IPS DF 4.7 (cell line): ENCODE results near the gene BRD4.

Source experiments
- DNase-seq: peaks from one replicate; pipeline ENCODE4 v3.0.0-alpha.2; 2013; ENCODE audit warnings: low spot score; ENCODE audit errors: extremely low read depth

Gene BRD4

DNA sequence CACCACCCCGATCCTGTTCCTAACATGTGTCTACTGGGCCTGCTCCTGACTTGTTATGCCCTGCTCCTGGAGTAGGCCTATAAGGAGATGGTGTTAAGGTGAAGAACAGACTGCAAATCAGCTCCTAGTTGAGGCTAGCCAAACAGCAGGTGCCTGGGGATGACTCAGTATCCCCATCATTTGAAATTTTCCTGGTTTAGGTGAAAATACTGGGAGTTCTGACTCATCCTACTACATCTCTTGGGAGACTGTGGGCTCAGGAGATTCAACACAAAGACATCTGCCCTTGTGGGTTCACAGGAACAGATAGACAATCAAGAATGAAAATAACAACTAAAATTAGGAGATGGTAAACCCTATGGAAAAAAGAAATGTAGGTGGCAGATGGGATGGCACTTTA is 41.2 kb downstream of the BRD4 start:
- no peak for DNase-seq

GRCh38 chr19:15290166-15290565 is 42.2 kb downstream of the BRD4 start:
- DNase-seq = no peak

DNA sequence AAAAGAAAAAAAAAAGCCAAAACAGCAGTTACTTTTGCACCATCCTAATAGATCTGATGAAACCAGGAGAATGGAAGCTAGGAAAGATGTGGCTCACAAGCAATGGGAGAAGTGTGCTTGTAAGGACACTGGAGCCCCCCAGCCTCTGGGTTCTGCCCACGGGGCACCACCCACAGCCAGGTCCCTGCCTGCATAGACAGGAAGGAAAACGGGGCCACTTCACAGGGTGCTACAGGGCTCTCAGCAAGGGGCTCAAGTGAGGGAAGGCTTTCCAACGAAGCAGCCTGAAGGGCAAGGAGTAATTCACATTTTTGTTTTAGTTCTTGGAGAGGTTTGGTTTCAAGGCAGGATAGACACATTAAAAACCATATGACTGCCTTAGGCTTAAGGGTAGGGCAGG is 42.7 kb downstream of the BRD4 start:
- DNase-seq = no peak

- DNase-seq = no peak
Observed at GRCh38 chr19:15288146-15288963, 44.0 kb downstream of the BRD4 start.

DNA sequence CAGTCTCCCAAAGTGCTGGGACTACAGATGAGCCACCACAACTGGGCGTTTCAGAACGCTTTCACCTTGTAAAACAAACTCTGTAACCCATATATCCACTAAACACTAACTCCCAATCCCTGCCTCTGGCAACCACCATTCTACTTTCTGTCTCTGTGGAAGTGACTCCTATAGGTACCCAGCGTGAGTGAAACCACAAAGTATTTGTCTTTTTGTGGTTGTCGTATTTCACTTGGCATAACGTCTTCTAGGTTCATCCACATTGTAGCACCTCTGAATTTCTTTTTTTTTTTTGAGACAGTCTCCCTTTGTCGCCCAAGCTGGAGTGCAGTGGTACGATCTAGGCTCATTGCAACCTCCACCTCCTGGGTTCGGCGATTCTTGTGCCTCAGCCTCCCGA is 44.8 kb downstream of the BRD4 start:
- no peak for DNase-seq

DNA sequence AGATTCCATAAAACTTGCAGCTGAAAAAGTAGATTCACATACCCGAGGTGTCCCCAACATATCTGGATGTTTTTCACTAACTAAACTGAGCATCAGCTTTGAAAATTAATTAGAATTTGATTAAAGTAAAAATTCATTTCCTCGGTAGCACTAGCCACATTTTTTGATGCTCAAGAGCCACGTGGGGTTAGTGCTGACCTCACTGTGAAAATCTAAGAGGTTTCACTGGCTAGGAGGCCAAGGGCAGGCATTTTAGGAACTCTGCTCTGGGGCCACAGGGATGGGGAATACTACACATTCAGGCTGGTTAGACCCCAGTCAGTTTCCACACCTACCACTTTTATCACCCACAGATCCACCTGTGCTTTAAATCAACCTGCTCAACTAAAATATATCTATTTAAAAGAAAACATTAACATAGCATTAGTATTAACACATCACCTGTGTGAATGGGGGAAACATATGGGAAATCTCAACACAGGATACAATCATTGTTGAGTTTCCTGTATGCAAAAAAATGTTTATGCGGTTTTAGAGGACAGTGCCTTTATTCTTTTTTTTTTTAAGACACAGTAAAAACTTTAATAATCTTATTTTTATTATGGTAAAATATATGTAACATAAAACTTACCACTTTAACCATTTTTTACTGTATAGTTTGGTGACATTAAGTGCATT is 45.5 kb downstream of the BRD4 start:
- no peak for DNase-seq

DNA sequence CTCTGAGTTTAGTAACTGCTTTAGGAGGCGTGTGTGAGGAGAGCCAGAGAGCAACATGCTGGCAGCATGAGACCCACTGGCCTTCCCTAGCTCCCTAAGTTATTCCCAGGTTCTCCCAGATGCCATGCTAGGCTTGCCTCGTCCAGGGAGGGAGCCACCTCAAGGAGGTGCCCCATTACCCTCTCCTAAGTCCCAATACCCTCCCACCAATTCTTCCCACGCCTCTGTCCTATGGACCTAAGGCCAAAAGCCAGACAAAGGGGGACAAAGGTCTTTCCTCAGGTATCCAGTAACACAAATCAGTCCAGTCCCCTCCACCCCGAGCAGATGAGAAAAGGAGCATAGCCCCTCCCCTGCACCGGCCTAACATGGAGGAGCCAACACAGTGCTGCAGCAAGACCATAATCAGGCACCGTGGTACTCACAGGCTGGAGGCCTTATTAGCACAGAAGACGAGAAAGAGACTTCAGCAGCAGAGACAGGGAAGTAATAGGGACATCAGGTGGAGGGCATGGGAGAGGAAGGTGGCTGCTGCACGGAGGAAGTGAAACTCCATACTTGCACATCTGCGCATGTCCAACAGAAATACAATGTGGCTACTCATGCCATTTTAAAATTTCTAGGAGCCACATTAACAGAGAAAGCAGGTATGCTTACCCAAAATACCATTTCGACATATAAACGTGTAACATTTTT is 46.3 kb downstream of the BRD4 start:
- DNase-seq = no peak

DNA sequence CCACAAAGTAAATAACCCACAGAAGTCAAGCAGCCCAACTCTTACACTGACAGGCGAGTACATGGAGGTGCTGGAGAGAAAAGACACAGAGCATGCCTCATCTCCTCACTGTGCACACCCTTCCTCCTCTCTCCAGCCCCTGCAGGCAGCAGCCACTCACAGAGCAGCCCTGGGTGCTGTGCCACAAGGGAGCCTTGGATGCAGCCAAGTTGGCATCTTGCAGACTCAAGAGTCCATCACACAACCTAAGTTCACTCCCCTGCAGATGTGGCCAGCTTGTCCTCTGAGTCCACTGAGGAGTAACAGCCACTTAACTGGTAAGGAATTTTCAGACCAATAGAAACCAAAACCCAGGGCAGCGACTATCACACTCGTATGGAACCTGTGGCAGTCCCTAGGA is 47.4 kb downstream of the BRD4 start:
- DNase-seq = no peak

DNA sequence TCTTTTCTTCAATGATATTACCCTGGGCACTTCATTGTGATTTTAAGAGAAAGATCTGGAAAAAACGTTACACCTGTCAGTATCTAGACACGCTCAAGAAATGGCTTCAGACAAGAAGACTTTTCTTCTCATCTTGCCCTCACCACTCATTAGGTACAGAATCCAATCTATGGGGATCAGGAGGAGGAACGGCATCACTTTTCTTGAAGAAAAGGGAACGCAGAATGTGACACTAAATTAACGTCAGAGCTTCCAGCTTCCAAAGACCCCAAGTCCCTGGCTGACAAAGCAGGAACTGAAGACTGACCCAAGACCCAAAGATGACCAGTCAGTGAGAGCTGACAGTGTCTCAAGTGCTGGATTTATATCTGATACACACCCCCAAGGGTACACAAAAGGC is 48.2 kb downstream of the BRD4 start:
- DNase-seq = no peak

DNA sequence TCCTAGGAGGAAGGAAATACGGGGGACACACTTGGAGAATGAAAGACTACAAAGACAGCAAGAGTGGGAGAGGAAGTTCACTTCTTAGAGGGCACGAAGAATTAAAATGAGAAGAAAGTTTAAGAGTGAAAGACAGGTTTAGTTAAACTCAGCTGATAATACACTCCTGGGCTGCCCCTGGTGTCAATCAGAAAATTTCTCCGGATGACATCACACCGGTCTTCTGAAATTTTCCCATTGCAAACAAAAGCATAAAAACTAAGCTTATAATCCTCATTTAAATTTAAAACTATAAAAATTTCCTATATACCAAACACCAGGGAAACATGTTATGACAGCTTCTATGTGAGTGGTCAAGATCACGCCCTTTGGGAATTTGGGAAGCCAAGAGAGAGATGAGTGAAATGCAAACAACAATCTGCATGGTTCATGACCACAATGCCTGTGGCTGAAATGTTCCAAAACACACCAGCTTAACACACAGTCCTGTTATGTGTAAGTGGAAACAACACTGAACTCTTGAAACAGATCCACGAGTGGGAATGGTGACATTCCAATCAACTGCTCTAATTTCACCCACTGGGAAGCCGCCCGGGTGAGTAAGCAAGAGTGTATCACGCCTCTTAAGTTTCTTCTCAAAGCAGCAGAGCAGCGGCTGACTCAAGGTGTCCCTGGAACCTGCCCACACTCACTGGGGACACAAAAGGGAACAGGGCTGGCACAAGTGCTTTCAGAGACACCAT is 49.0 kb downstream of the BRD4 start:
- DNase-seq = no peak

- no peak for DNase-seq
Observed at GRCh38 chr19:15282311-15282705, 50.0 kb downstream of the BRD4 start.

DNA sequence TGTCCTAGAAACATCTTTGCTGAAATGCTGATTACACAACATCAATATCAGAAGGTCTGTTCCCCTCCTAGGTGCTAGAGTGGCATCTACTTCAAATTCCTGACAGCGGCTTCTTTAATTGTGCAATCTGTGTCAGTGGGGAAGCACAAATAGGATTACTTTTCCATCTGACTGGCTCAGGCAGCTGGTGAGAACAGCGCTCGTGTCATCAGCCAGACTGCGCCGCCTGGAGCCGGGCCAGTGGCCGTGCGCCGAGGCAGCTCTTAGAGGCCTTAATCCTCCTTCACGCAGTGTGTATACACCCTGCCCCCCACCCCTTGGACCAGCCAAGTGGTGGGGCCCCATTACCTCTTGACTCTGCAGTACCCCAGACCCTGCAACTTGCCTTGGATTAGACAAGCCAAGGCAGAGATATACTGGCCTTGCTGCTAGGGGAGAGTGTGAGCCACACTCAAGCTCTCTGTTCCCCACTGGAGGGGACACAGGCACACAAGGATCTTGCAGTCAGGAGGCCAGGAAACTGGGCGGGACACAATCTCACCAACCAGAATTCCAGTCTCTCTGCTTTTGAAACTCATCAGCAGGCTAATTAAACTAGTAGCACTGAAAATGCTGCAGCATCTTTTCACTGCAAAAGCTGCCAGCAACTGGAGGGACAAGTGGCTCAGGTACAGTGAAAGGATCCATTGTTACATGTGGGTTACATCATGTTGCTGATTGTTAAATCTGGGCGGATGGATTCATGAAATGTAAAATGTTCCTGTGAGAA is 51.2 kb downstream of the BRD4 start:
- no peak for DNase-seq

DNA sequence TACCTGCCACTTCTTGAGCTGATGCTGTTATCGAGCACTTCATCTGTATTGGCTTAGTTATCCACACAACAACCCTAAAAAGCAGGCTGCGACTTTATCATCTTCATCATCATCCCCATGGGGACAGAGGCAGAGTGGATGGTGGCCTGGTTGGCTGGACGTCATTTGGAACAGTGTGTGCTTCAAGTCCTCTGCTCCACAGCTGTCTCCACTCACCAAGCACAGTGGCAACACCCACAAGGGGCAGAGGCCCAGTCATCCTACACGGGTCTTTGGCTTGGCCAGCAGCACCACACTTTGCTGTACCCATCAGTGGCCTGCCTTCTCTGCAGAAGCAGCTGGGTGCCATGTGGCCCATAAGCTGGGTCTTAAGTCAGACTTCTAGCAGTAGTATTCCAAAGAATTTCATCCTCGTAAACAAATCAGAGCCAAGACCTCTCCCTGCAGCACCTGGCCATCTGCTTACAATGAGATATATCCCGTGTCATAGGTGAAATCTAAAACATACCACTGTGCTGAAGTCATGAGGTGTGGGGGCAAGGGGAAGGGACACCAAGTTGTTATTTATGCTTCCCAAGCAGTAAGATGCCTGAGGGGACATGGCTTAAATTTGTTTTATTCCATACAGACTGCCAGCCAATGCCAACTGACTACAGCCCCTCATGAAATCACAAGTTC is 52.2 kb downstream of the BRD4 start:
- DNase-seq = no peak

GRCh38 chr19:15279326-15279904 is 52.9 kb downstream of the BRD4 start:
- no peak for DNase-seq

DNA sequence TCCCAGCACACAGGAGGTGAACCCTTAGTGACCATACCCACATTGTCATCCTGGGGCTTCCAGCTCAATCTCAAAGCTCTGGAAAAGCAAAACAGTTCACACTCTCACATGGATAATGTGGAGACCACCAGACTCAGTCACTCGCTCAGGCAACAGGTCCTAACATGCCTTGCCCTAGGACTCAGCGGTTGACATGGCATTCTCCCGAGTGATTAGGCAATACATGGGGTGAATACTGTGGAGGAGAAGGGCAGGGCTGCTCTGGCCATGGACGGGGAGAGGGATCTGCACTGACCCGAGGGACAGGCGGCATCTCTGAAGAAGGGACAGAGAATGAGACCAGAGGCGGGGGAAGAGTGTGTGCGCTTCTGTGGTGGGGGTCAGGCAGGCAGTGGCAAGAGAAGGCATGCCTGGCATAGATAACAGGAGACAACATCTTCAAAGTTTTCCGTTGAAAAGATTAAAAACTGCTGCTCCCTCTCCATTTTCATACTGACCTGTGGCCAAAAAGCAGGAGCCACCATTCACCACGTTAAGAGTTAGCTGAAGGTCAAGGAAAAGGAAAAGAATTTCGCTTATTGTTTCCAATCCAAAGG is 55.6 kb downstream of the BRD4 start:
- DNase-seq = no peak

DNA sequence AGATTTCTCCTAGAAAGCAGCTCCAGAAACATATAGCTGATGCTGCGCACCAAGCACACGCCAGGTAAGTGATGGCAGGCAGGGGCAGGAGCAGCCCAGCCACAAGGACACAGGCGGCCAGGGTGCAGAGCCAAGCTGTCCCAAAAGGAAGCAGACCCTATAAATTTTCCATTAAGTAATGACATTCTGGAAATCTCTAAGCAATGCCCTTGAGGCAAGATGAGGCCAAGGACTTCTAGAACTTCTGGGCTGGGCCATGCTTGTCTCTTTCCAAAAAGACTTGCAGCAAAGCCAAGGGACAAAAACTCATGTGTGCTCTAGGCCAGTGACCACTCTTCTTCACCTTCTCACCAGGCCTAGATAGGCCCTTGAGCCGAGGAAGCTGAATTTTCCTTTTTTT is 57.9 kb downstream of the BRD4 start:
- DNase-seq = no peak

DNA sequence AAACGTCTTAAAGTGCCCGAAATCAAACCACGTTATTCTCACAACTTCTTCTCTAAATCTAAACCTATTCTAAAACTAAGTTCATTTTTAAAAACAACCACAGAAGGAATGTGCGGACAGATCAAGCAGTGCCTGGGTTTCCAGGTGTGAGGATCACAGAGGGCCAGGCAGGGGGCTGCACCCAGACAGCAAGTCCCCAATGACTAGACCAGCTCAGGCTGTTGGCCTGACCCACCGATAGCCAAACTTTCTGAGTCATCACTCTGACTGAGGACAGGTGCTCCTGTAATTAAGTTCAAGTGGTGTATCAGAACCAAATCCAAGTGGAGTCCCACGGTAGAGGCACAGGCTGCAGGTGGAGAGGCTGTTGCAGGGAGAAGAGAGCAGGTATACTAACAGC is 62.5 kb downstream of the BRD4 start:
- no peak for DNase-seq

DNA sequence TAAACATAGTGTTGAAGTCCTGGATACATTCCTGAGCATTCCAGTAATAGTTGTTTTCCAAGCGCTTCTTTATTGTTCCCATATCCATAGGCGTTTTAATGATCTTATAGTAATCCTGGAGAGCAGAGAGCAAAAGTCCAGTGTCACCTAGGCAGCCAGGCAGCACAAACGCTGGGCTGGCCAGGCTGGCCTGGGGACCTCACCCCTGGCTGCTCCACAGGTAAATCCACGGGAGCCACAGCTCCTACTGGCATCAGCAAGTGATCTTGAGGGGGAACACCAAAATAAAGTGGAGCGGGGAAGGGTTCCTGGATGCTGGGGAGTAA is 63.4 kb downstream of the BRD4 start:
- no peak for DNase-seq

- no peak for DNase-seq
Observed at GRCh38 chr19:15268192-15268927, 64.0 kb downstream of the BRD4 start.
